Measurements from ENCODE around the gene ZNF786. TPM values are rescaled to one million over a fixed set of nuclear protein-coding genes. Genes with fewer than 3 reads are reported as not detected.

Gene ZNF786
- total and polyA plus RNA-seq, 9 of the 15 experiments (the other 6 are each of a cell fraction or from before 2014, with no cell fraction given): 0.31 to 5.4 (median 3.0) TPM

DNA sequence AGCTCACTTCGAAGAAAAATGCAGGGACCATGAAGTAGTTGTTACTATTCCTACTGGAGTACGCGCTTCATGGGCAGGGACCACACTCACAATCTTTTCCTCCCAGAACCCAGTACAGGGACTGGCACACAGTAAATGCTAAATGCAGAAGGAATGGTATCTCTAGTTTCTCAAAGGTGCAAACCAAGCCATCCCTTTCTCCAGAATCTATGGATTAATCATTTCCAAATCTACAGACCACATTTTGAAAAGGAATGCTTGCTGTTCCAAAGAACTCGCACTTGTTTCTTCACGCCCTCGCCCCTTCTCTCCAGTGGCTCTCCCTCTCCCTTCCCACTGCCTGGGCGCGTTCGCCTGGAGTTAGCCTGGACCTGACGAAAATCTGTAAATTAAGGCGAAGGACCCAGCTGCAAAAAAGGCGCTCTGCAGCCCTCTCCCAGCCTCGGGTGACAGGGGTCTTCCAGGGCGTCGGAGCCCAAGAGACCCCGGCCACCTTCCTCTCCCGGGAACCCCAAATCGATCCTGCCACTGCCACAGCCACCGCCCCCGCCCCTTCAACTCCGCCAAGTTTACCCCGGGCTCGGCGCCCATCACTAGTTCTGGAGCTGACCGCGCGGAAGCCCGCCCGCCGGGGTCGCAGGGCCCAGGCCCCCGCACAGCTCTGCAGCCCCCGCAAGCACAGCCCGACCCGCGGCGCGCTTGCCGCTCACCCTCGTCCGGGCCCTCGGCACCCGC is 62.7 kb downstream of the ZNF786 start (continued):
- TF ChIP-seq ILF3 (IDR thresholded peaks at IDR 0.05; ENCODE audit: borderline replicate concordance) (peak; percentile 96; the same call in 1 of the 2 replicates), GATA2 (CRISPR knock-in tag; IDR thresholded peaks at IDR 0.05) (no peak), ZC3H4 (CRISPR knock-in tag; IDR thresholded peaks at IDR 0.05; ENCODE audit: borderline replicate concordance) (no peak), SAFB2 (IDR thresholded peaks at IDR 0.05; ENCODE audit: borderline replicate concordance, low read depth, low read length, severe bottlenecking) (no peak), NCOA2 (IDR thresholded peaks at IDR 0.05; ENCODE audit: partially characterized antibody in 2 of 2) (no peak), NR3C1 (CRISPR knock-in tag; IDR thresholded peaks at IDR 0.05) (no peak), ELK1 (CRISPR knock-in tag; IDR thresholded peaks at IDR 0.05) (no peak), ZNF395 (CRISPR knock-in tag; IDR thresholded peaks at IDR 0.05) (no peak), CBX8 (IDR thresholded peaks at IDR 0.05; ENCODE audit: borderline replicate concordance, extremely low read depth, low read depth, low read length, poor library complexity, severe bottlenecking) (no peak), HCFC1 (IDR thresholded peaks at IDR 0.05; ENCODE audit: low read depth, low read length) (no peak), PATZ1 (CRISPR knock-in tag; IDR thresholded peaks at IDR 0.05; ENCODE audit: borderline replicate concordance) (no peak), KDM4B (IDR thresholded peaks at IDR 0.05; ENCODE audit: borderline replicate concordance in 2 of 2, low read depth in 1 of 2) (no peak), CEBPB (tag; IDR thresholded peaks at IDR 0.05) (no peak), POLR2H (tag; IDR thresholded peaks at IDR 0.05; ENCODE audit: low read depth) (no peak), NR2C1 (IDR thresholded peaks at IDR 0.05) (no peak), NR2C1 (tag; IDR thresholded peaks at IDR 0.05) (no peak), ZC3H11A (IDR thresholded peaks at IDR 0.05; ENCODE audit: low read depth, low read length) (no peak), ZNF12 (CRISPR knock-in tag; IDR thresholded peaks at IDR 0.05) (no peak), SRSF3 (IDR thresholded peaks at IDR 0.05; ENCODE audit: insufficient read depth, low read length) (peak; percentile 64; the same call in 1 of the 2 replicates), NCOR1 (IDR thresholded peaks at IDR 0.05) (peak; percentile 37; the same call in 1 of the 2 replicates), CBFA2T2 (conservative IDR thresholded peaks at IDR 0.05) (no peak), WHSC1 (IDR thresholded peaks at IDR 0.05; ENCODE audit: low read length) (no peak)
- TF ChIP-seq, protein P1, sequence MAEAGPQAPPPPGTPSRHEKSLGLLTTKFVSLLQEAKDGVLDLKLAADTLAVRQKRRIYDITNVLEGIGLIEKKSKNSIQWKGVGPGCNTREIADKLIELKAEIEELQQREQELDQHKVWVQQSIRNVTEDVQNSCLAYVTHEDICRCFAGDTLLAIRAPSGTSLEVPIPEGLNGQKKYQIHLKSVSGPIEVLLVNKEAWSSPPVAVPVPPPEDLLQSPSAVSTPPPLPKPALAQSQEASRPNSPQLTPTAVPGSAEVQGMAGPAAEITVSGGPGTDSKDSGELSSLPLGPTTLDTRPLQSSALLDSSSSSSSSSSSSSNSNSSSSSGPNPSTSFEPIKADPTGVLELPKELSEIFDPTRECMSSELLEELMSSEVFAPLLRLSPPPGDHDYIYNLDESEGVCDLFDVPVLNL (CRISPR knock-in tag; IDR thresholded peaks at IDR 0.05; ENCODE audit: low read depth): no peak; the same call in 1 of the 2 replicates
